Endothelial cell of umbilical vein (primary cell): ENCODE data around the gene HIVEP1.

ENCODE experiments used
- JUN ChIP-seq: IDR thresholded peaks from 2 replicates; pipeline ENCODE4 v1.6.1; 2011; ENCODE audit warnings: borderline replicate concordance, low read depth; ENCODE audit not compliant: insufficient read length, insufficient read depth
- MYC ChIP-seq: IDR thresholded peaks from one replicate; pipeline ENCODE4 v1.6.1; 2011; ENCODE audit warnings: mild to moderate bottlenecking, low read depth, low read length
- POLR2A ChIP-seq: IDR thresholded peaks from 2 replicates; pipeline ENCODE4 v1.6.1; 2012; ENCODE audit warnings: low read depth, mild to moderate bottlenecking, control low read depth, low read length
- POLR2AphosphoS5 ChIP-seq: IDR thresholded peaks from 2 replicates; pipeline ENCODE4 v1.6.1; 2012; ENCODE audit warnings: low read depth, mild to moderate bottlenecking, control low read depth, low read length, moderate library complexity; ENCODE audit not compliant: insufficient read depth
- TF ChIP-seq, protein P1 (sequence below), 2 donors: IDR thresholded peaks; 1 replicate in 1 of 2; 2 replicates in 1 of 2; pipeline ENCODE4 v1.5.1; 2011; ENCODE audit warnings: low read length in 2 of 2, mild to moderate bottlenecking in 2 of 2, moderate library complexity in 2 of 2, control low read depth in 1 of 2, inconsistent platforms in 1 of 2, low read depth in 1 of 2; ENCODE audit not compliant: insufficient read depth in 1 of 2; ENCODE audit errors: extremely low read depth in 1 of 2
- TF ChIP-seq, protein P2 (sequence below): IDR thresholded peaks from 2 replicates; pipeline ENCODE4 v1.6.1; 2011; ENCODE audit not compliant: insufficient read depth, insufficient read length

DNA sequence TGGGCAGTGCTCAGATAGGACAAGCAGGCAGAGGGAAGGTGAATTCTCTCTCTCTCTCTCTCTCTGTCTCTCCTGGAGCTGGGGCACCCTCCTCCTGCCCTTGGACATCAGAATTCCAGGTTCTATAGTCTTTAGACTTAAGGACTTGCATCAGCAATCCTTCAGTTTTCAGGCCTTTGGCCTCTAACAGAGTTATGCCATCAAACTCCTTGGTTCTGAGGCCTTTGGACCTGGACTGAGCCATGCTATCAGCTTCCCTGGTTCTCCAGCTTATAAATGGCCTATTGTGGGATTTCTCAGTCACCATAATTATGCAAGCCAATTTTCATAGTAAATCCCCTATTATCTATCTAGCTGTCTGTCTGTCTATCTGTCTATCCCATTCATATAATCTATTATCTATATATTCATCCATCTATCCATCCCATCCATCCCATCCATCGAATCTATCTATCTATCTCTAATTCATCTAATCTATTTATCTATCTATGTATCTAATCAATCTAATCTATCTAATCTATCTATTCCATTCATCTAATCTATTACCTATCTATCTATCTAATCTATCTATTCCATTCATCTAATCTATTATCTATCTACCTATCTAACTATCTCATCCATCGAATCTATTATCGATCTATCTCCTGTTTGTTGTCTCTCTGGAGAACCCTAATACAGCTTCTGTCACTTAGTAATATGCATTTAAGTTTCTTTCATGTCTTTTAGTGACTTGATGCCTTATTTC is 48.2 kb upstream of the HIVEP1 start:
- TF ChIP-seq, protein P1, sequence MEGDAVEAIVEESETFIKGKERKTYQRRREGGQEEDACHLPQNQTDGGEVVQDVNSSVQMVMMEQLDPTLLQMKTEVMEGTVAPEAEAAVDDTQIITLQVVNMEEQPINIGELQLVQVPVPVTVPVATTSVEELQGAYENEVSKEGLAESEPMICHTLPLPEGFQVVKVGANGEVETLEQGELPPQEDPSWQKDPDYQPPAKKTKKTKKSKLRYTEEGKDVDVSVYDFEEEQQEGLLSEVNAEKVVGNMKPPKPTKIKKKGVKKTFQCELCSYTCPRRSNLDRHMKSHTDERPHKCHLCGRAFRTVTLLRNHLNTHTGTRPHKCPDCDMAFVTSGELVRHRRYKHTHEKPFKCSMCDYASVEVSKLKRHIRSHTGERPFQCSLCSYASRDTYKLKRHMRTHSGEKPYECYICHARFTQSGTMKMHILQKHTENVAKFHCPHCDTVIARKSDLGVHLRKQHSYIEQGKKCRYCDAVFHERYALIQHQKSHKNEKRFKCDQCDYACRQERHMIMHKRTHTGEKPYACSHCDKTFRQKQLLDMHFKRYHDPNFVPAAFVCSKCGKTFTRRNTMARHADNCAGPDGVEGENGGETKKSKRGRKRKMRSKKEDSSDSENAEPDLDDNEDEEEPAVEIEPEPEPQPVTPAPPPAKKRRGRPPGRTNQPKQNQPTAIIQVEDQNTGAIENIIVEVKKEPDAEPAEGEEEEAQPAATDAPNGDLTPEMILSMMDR (IDR thresholded peaks at IDR 0.05; ENCODE audit: extremely low read depth in 1 of 2, insufficient read depth in 1 of 2, low read depth in 1 of 2, low read length in 2 of 2): no peak
- TF ChIP-seq, protein P2, sequence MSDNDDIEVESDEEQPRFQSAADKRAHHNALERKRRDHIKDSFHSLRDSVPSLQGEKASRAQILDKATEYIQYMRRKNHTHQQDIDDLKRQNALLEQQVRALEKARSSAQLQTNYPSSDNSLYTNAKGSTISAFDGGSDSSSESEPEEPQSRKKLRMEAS: no peak
- TF ChIP-seq POLR2AphosphoS5: no peak
- no peak for TF ChIP-seq POLR2A
- no peak for TF ChIP-seq MYC
- no peak for TF ChIP-seq JUN
